BJ (cell line): ENCODE measurements around the gene ZBTB47. TPM values are rescaled to one million over a fixed set of nuclear protein-coding genes. Genes with fewer than 3 reads are reported as not detected.

ENCODE experiments used
- CTCF ChIA-PET: fragments of 350-600 bp; formaldehyde crosslinking; extraction: SDS; loops from one replicate; lab custom pipeline; 2021; ENCODE audit warnings: antibody characterized with exemption, inconsistent platforms; lab: Yijun Ruan, JAX
- POLR2A ChIA-PET: fragments of 300-600 bp; sonication (Branson Sonifier 250); formaldehyde crosslinking; extraction: SDS; loops from one replicate; lab custom pipeline; 2021; ENCODE audit warnings: antibody characterized with exemption; lab: Charles Lee
- DNase-seq: peaks from one replicate; pipeline ENCODE4 v3.0.0-alpha.2; 2011; ENCODE audit warnings: low read depth
- H3K27me3 ChIP-seq: 2 replicates; pipeline ENCODE4 v1.6.0; 2011; ENCODE audit warnings: low read length; ENCODE audit not compliant: control insufficient read depth, insufficient read depth
- H3K36me3 ChIP-seq: 2 replicates; pipeline ENCODE4 v1.5.1; 2011; ENCODE audit warnings: low read length; ENCODE audit not compliant: control insufficient read depth, insufficient read depth
- H3K4me3 ChIP-seq: 2 replicates; pipeline ENCODE4 v1.5.1; 2011; ENCODE audit warnings: low read depth, mild to moderate bottlenecking, control low read depth, low read length
- polyA plus RNA-seq: library from polyadenylated mRNA; depleted of rRNA; stranded (reverse); fragments of >200 nt; gene quantifications from 2 replicates; pipeline ENCODE4 v1.2.3, GENCODE V29; 2011
- TF ChIP-seq, protein P1 (sequence below): IDR thresholded peaks from 2 replicates; pipeline ENCODE4 v1.5.1; 2011; ENCODE audit warnings: low read depth, mild to moderate bottlenecking, control low read depth, inconsistent platforms, low read length, moderate library complexity; ENCODE audit not compliant: insufficient read depth

The ZBTB47 gene
- polyA plus RNA-seq, 1 experiment, result 30.1 TPM

DNA sequence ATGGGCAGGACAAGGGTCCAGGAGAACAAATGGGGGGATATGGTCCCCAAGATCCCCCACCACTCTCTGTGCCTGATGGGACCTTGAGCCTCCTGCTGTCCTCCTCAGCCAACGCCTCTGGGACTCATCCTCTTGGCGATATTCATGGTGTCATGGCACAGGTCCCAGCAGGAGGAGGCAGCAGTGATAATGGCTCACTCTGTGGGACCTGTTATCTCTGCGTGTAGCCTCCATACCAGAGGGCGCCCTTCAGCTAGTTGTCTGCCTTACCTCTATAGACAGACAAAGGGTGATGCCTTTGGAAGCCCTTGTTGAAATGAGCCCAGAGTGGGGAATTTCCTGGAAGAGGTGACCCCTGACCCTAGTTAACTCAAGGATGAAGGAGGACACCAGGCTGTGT, 7.4 kb downstream of the ZBTB47 start:
- Histone ChIP-seq H3K4me3 (no peak overlapping the region), H3K36me3 (peaks cover 29% of the 10 kb centered on the region), H3K27me3 (no peaks in the 10 kb centered on the region)
- TF ChIP-seq, protein P1, sequence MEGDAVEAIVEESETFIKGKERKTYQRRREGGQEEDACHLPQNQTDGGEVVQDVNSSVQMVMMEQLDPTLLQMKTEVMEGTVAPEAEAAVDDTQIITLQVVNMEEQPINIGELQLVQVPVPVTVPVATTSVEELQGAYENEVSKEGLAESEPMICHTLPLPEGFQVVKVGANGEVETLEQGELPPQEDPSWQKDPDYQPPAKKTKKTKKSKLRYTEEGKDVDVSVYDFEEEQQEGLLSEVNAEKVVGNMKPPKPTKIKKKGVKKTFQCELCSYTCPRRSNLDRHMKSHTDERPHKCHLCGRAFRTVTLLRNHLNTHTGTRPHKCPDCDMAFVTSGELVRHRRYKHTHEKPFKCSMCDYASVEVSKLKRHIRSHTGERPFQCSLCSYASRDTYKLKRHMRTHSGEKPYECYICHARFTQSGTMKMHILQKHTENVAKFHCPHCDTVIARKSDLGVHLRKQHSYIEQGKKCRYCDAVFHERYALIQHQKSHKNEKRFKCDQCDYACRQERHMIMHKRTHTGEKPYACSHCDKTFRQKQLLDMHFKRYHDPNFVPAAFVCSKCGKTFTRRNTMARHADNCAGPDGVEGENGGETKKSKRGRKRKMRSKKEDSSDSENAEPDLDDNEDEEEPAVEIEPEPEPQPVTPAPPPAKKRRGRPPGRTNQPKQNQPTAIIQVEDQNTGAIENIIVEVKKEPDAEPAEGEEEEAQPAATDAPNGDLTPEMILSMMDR, result no peak
- DNase-seq, result no peak
- POLR2A ChIA-PET, result no interaction called here
- CTCF ChIA-PET, result interaction anchor here (0.7 to 1.2 kb wide), 3 partner anchors 9 to 86 kb away, joined by 3 read pairs; no protein-coding TSS in a partner anchor

DNA sequence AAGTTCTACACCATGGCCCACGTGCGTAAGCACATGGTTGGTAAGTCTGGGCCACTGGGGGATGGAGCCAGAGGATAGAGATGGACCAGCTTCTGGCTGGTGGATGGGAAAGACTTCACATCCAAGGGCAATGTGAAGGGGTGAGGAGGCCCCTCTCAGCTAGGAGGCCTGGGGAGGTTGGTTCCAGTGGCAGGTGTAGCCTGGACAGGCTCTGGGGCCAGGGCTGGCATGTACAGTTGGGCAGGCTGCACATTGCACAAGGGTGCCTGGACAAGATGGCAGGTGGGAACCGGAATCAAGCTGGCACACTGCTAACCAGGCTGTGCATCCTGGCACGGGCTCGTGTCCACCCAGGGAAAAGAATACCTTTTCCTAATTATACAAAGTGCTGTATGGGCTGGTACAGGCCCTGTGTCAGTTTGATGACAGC, 8.1 kb downstream of the ZBTB47 start:
- TF ChIP-seq, protein P1, result no peak
- POLR2A ChIA-PET, result no interaction called here
- CTCF ChIA-PET, result interaction anchor here (0.7 to 1.2 kb wide), 3 partner anchors 9 to 85 kb away, joined by 3 read pairs; no protein-coding TSS in a partner anchor
- DNase-seq, result no peak
- Histone ChIP-seq H3K4me3 (no peak overlapping the region), H3K36me3 (peaks cover 29% of the 10 kb centered on the region), H3K27me3 (no peaks in the 10 kb centered on the region)

DNA sequence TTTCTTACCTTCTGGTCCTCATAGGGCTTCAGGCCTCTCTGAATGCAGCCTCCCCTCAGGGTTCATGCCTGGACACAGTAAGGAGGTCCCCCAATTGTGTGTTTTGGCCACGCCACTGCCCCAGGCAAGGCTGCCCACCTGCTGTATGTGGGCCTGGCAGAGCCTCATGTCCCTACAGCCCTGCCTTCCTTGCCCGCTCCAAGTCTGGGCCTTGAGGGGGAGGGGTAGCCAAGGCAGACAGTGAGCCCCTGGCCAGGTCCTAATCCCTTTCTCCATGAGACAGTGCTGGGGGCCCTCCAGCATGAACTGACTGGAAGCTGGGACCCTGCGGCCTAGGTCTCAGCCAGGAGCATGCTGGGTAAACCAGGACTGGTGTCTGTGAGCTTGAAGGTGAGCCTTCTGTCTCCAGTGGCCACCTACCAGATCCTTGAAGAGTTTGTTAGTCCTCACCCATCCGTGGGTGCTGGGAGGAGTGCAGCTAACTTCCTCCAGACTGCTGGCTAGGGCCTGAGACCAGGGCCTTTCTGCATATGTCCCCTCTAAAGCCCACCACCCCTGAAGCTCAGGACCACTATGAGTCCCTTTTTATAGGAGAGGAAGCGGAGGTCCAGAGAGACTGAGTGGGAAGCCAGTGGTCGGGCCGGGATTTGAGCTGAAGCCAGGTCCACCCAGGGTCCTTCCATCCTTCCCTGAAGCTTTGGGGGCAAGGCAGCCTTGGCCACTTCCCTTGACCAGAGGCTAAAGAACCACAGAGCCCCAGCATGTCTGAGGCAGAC, 8.7 kb downstream of the ZBTB47 start:
- ChIA-PET CTCF (interaction anchor here (0.7 to 1.1 kb wide), 2 partner anchors 81 to 84 kb away, joined by 3 read pairs; no protein-coding TSS in a partner anchor), POLR2A (no interaction called here)
- Histone ChIP-seq H3K36me3 (peaks cover 29% of the 10 kb centered on the region), H3K4me3 (no peak overlapping the region), H3K27me3 (no peaks in the 10 kb centered on the region)
- TF ChIP-seq, protein P1, result no peak
- DNase-seq, result no peak

DNA sequence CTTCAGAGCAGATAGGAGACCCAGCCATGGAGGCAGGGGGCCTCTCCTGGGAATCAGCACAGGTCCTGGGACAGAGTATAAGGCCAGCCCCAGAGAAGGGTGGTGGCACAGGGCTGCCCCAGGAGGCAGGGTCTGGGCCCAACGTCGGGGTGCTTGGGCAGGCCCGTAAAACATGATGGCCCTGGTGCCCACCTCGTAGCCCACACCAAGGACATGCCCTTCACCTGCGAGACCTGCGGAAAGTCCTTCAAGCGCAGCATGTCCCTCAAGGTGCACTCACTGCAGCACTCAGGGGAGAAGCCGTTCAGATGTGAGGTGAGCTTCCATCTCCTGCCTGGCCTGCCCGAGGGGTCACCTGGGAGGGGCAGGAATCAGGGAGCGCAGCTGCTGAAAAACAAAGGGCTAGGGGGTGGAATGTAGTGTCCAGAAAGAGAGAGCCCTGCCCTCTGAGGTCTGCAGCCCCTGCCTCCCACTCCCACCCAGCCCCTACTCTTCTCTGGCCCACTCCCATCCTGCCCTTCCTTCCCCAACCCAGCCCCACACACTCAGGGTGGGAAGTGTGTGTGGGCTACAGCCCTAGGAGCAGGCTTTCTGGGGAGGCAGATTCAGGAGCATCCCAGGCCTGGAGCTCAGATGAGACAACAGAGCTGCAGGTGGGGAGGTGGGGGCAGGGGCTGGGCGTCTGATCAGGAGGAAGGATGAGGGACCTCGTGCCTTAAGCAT, 9.5 kb downstream of the ZBTB47 start:
- TF ChIP-seq, protein P1, result no peak
- DNase-seq, result no peak
- Histone ChIP-seq H3K36me3 (peaks cover 29% of the 10 kb centered on the region), H3K27me3 (no peaks in the 10 kb centered on the region), H3K4me3 (no peak overlapping the region)
- ChIA-PET CTCF (no interaction called here), POLR2A (no interaction called here)

DNA sequence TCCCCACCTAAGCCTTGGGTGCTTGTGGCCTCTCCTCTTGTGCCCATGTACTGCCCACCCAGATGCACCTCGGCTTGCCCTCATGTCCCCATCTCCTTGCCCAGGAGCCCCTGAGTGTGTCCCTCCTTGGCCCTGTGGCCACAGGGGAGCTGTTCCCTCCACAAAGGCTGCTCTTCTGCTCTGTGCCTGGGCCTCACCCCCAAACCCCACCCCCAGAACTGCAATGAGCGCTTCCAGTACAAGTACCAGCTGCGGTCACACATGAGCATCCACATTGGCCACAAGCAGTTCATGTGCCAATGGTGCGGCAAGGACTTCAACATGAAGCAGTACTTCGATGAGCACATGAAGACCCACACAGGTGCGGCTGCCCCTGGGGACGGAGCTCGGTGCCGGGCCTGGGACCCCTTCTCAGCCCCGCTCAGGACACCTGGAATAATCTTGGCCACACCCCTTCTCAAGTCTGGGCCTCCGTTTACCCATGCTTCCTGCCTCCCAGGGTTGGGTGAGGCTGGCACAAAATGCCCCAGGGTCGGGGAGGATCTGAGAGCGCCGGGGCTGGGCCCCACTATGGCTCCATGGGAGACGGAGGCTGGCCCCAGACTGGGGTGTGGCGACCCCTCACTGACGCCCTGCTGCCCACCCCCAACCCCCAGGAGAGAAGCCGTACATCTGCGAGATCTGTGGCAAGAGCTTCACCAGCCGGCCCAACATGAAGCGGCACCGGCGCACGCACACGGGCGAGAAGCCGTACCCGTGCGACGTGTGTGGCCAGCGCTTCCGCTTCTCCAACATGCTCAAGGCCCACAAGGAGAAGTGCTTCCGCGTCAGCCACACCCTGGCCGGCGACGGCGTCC, 10.3 kb downstream of the ZBTB47 start:
- Histone ChIP-seq H3K36me3 (peaks cover 22% of the 10 kb centered on the region), H3K27me3 (peaks cover under 1% of the 10 kb centered on the region; the same call in 1 of the 2 replicates), H3K4me3 (no peak overlapping the region)
- DNase-seq, result no peak
- ChIA-PET POLR2A (no interaction called here), CTCF (no interaction called here)
- TF ChIP-seq, protein P1, result no peak
